Activated CD4-positive, alpha-beta T cell treated with anti-CD3 and anti-CD28 coated beads, Interleukin-2, amount 10 ng/mL, durations not matched to agents 24 days and 14 days (primary cell): ENCODE measurements around the gene LRRC14B. TPM values are rescaled to one million over a fixed set of nuclear protein-coding genes. Genes with fewer than 3 reads are reported as not detected.
"Not testable (repeated sequence)": the region's sequence is repeated elsewhere in the genome, so short reads cannot be mapped to it uniquely, and the experiment has no call there.

ENCODE experiments used
- DNase-seq: peaks from one replicate; pipeline ENCODE4 v3.0.0; 2022
- H3K27ac Mint-ChIP-seq: one replicate; pipeline ENCODE4 v1.8.0; 2022; ENCODE audit warnings: mild to moderate bottlenecking, mixed read lengths
- H3K27me3 Mint-ChIP-seq: one replicate; pipeline ENCODE4 v1.8.0; 2022; ENCODE audit warnings: mixed read lengths
- H3K36me3 Mint-ChIP-seq: one replicate; pipeline ENCODE4 v1.8.0; 2022; ENCODE audit warnings: low read depth, mild to moderate bottlenecking, mixed read lengths
- H3K4me1 Mint-ChIP-seq: one replicate; pipeline ENCODE4 v1.8.0; 2021; ENCODE audit warnings: mixed read lengths
- H3K4me3 Mint-ChIP-seq: one replicate; pipeline ENCODE4 v1.8.0; 2022; ENCODE audit warnings: mild to moderate bottlenecking, moderate library complexity, mixed read lengths
- H3K9me3 Mint-ChIP-seq: one replicate; pipeline ENCODE4 v1.8.0; 2021; ENCODE audit warnings: mixed read lengths
- intact Hi-C: fragments of 100-400 bp; cut with micrococcal nuclease; formaldehyde crosslinking; loops from one replicate; pipeline ENCODE4 v1.15.1; 2023
- total RNA-seq: library from RNA; stranded (reverse); gene quantifications from 2 replicates; pipeline ENCODE4 v1.2.3, GENCODE V29; 2022

Gene LRRC14B
- total RNA-seq, 1 donor from 2014 or later, result not detected

- intact Hi-C loops, result loop anchor here (5.0 kb wide), 1 partner anchor 109 kb away; no protein-coding TSS in a partner anchor
- Mint-ChIP-seq H3K9me3 (no peaks in the 10 kb centered on the region), H3K4me3 (no peak overlapping the region), H3K36me3 (peaks cover 46% of the 10 kb centered on the region), H3K4me1 (peaks cover 30% of the 10 kb centered on the region), H3K27me3 (no peaks in the 10 kb centered on the region), H3K27ac (no peak overlapping the region)
- no peak for DNase-seq
These were observed 32.5 kb downstream of the LRRC14B start for GRCh38 chr5:223791-224190.

GRCh38 chr5:225334-225733 is 34.0 kb downstream of the LRRC14B start:
- peaks cover 54% of the 10 kb centered on the region for H3K36me3 Mint-ChIP-seq
- H3K27me3 Mint-ChIP-seq, result no peaks in the 10 kb centered on the region
- H3K4me3 Mint-ChIP-seq, result no peak overlapping the region
- no peaks in the 10 kb centered on the region for H3K9me3 Mint-ChIP-seq
- peaks cover 24% of the 10 kb centered on the region for H3K4me1 Mint-ChIP-seq
- H3K27ac Mint-ChIP-seq, result no peak overlapping the region
- no peak for DNase-seq
- intact Hi-C loops, result no loop called here

GRCh38 chr5:227375-227774 is 36.1 kb downstream of the LRRC14B start:
- intact Hi-C loops, H3K27ac Mint-ChIP-seq, H3K9me3 Mint-ChIP-seq, H3K4me3 Mint-ChIP-seq, H3K27me3 Mint-ChIP-seq, DNase-seq: not testable (repeated sequence)
- peaks cover 15% of the 10 kb centered on the region for H3K4me1 Mint-ChIP-seq
- H3K36me3 Mint-ChIP-seq, result peaks cover 64% of the 10 kb centered on the region

- Mint-ChIP-seq H3K27me3 (no peaks in the 10 kb centered on the region), H3K9me3 (no peaks in the 10 kb centered on the region), H3K4me3 (no peak overlapping the region), H3K27ac (no peak overlapping the region), H3K36me3 (peaks cover 73% of the 10 kb centered on the region), H3K4me1 (peaks cover 4% of the 10 kb centered on the region)
- intact Hi-C loops, result no loop called here
- DNase-seq, result no peak
These were observed 37.6 kb downstream of the LRRC14B start for GRCh38 chr5:228886-229285.

GRCh38 chr5:230711-231110 is 39.4 kb downstream of the LRRC14B start:
- H3K4me1 Mint-ChIP-seq, result peaks cover 4% of the 10 kb centered on the region
- DNase-seq, result no peak
- H3K27me3 Mint-ChIP-seq, result no peaks in the 10 kb centered on the region
- intact Hi-C loops, result no loop called here
- H3K36me3 Mint-ChIP-seq, result peaks cover 69% of the 10 kb centered on the region
- H3K9me3 Mint-ChIP-seq, result no peaks in the 10 kb centered on the region
- no peak overlapping the region for H3K4me3 Mint-ChIP-seq
- H3K27ac Mint-ChIP-seq, result no peak overlapping the region

- H3K27me3 Mint-ChIP-seq, result no peaks in the 10 kb centered on the region
- H3K36me3 Mint-ChIP-seq, result peaks cover 71% of the 10 kb centered on the region
- H3K27ac Mint-ChIP-seq, result peak overlapping the region; percentile 32
- no peak for DNase-seq
- no peak overlapping the region for H3K4me3 Mint-ChIP-seq
- peaks cover 4% of the 10 kb centered on the region for H3K4me1 Mint-ChIP-seq
- intact Hi-C loops, result no loop called here
- no peaks in the 10 kb centered on the region for H3K9me3 Mint-ChIP-seq
These were observed 40.4 kb downstream of the LRRC14B start for GRCh38 chr5:231661-232060.

GRCh38 chr5:233426-233825 is 42.1 kb downstream of the LRRC14B start:
- peaks cover 65% of the 10 kb centered on the region for H3K36me3 Mint-ChIP-seq
- H3K27me3 Mint-ChIP-seq, H3K9me3 Mint-ChIP-seq, DNase-seq, H3K4me1 Mint-ChIP-seq, intact Hi-C loops, H3K27ac Mint-ChIP-seq, H3K4me3 Mint-ChIP-seq: not testable (repeated sequence)

- H3K4me1 Mint-ChIP-seq, result peaks cover 4% of the 10 kb centered on the region
- H3K36me3 Mint-ChIP-seq, result peaks cover 65% of the 10 kb centered on the region
- H3K27ac Mint-ChIP-seq, result no peak overlapping the region
- no peak overlapping the region for H3K4me3 Mint-ChIP-seq
- no peak for DNase-seq
- no peaks in the 10 kb centered on the region for H3K9me3 Mint-ChIP-seq
- H3K27me3 Mint-ChIP-seq, result no peaks in the 10 kb centered on the region
- intact Hi-C loops, result no loop called here
These were observed 43.2 kb downstream of the LRRC14B start for GRCh38 chr5:234450-234849.

GRCh38 chr5:235527-235926 is 44.2 kb downstream of the LRRC14B start:
- intact Hi-C loops, H3K9me3 Mint-ChIP-seq: not testable (repeated sequence)
- H3K36me3 Mint-ChIP-seq, result peaks cover 70% of the 10 kb centered on the region

GRCh38 chr5:237931-238330 is 46.6 kb downstream of the LRRC14B start:
- intact Hi-C loops, DNase-seq, H3K4me1 Mint-ChIP-seq, H3K4me3 Mint-ChIP-seq, H3K27me3 Mint-ChIP-seq, H3K9me3 Mint-ChIP-seq: not testable (repeated sequence)
- peaks cover 73% of the 10 kb centered on the region for H3K36me3 Mint-ChIP-seq
- peak overlapping the region; percentile 40 for H3K27ac Mint-ChIP-seq

More at GRCh38 chr5:235527-235926, 44.2 kb downstream of the LRRC14B start:
- not testable (repeated sequence) for H3K27me3 Mint-ChIP-seq, H3K4me3 Mint-ChIP-seq, DNase-seq, H3K27ac Mint-ChIP-seq, H3K4me1 Mint-ChIP-seq

GRCh38 chr5:240550-240949 is 49.3 kb downstream of the LRRC14B start:
- peaks cover 70% of the 10 kb centered on the region for H3K36me3 Mint-ChIP-seq
- H3K4me3 Mint-ChIP-seq, intact Hi-C loops: not testable (repeated sequence)

GRCh38 chr5:241045-241669 is 49.9 kb downstream of the LRRC14B start:
- DNase-seq, H3K27me3 Mint-ChIP-seq, H3K27ac Mint-ChIP-seq, H3K4me3 Mint-ChIP-seq, H3K9me3 Mint-ChIP-seq, intact Hi-C loops: not testable (repeated sequence)
- peaks cover 15% of the 10 kb centered on the region for H3K4me1 Mint-ChIP-seq
- peaks cover 70% of the 10 kb centered on the region for H3K36me3 Mint-ChIP-seq

More at GRCh38 chr5:240550-240949, 49.3 kb downstream of the LRRC14B start:
- not testable (repeated sequence) for H3K27me3 Mint-ChIP-seq, H3K27ac Mint-ChIP-seq, H3K9me3 Mint-ChIP-seq, DNase-seq
- peaks cover 15% of the 10 kb centered on the region for H3K4me1 Mint-ChIP-seq

- Mint-ChIP-seq H3K4me3 (peak overlapping the region; percentile 70), H3K36me3 (peaks cover 79% of the 10 kb centered on the region), H3K27ac (peak overlapping the region; percentile 80), H3K4me1 (peaks cover 15% of the 10 kb centered on the region)
- H3K9me3 Mint-ChIP-seq, intact Hi-C loops, H3K27me3 Mint-ChIP-seq: not testable (repeated sequence)
- peak; percentile 71 for DNase-seq
These were observed 52.5 kb downstream of the LRRC14B start for GRCh38 chr5:243683-244367.

GRCh38 chr5:245717-246116 is 54.4 kb downstream of the LRRC14B start:
- H3K27me3 Mint-ChIP-seq, intact Hi-C loops, H3K4me3 Mint-ChIP-seq, H3K9me3 Mint-ChIP-seq, DNase-seq, H3K27ac Mint-ChIP-seq: not testable (repeated sequence)
- H3K4me1 Mint-ChIP-seq, result peaks cover 17% of the 10 kb centered on the region
- peaks cover 74% of the 10 kb centered on the region for H3K36me3 Mint-ChIP-seq
